GM19351 (cell line): ENCODE data around the gene HTRA2.
A peak's percentile ranks its signal among the peaks of the same experiment; 100 is the strongest.
"Not testable (repeated sequence)": the region's sequence is repeated elsewhere in the genome, so short reads cannot be mapped to it uniquely, and the experiment has no call there.

Experiments
- ATAC-seq: cut with Tn5 transposase; IDR thresholded peaks from one replicate; pipeline ENCODE4 v1.9.1; 2021; ENCODE audit warnings: mild to moderate bottlenecking, moderate library complexity; ENCODE audit not compliant: unreplicated experiment

Gene HTRA2

GRCh38 chr2:74529357-74530238, at the start of gene HTRA2, which contains the start of gene AUP1:
Gene HTRA2, plus strand, starts transcription at chr2:74529933. Its CDS starts 74 bp downstream, at chr2:74530007.
Gene AUP1, minus strand, starts transcription at chr2:74529706. Its CDS starts 77 bp downstream, at chr2:74529629.
- ATAC-seq, result peak; percentile 76

GRCh38 chr2:74481431-74481830, 48.3 kb upstream of the HTRA2 start:
- no peak for ATAC-seq

GRCh38 chr2:74481961-74482800, 47.6 kb upstream of the HTRA2 start:
- ATAC-seq, result peak; percentile 40

- ATAC-seq, result peak; percentile 86
Observed at GRCh38 chr2:74482801-74483674, 46.7 kb upstream of the HTRA2 start, which contains the start of the genes CCDC142 and TTC31. Gene CCDC142, minus strand, starts transcription at chr2:74482998. Its CDS starts 161 bp downstream, at chr2:74482837. Gene TTC31, plus strand, starts transcription at chr2:74483081. Its CDS starts 15 bp downstream, at chr2:74483096.

- not testable (repeated sequence) for ATAC-seq
Observed at GRCh38 chr2:74483675-74484164, 46.0 kb upstream of the HTRA2 start.

GRCh38 chr2:74486141-74486540, 43.6 kb upstream of the HTRA2 start:
- no peak for ATAC-seq

GRCh38 chr2:74488643-74489481, 40.9 kb upstream of the HTRA2 start:
- ATAC-seq, result no peak

GRCh38 chr2:74489906-74490305, 39.8 kb upstream of the HTRA2 start:
- no peak for ATAC-seq

- ATAC-seq, result no peak
Observed at GRCh38 chr2:74491648-74492544, 37.8 kb upstream of the HTRA2 start.

GRCh38 chr2:74493546-74493945, 36.2 kb upstream of the HTRA2 start:
- no peak for ATAC-seq

GRCh38 chr2:74495440-74495839, 34.3 kb upstream of the HTRA2 start:
- no peak for ATAC-seq

GRCh38 chr2:74496997-74497776, 32.5 kb upstream of the HTRA2 start:
- ATAC-seq, result no peak

GRCh38 chr2:74497777-74498499, 31.8 kb upstream of the HTRA2 start:
- no peak for ATAC-seq

- no peak for ATAC-seq
Observed at GRCh38 chr2:74498500-74499266, 31.1 kb upstream of the HTRA2 start.

GRCh38 chr2:74499267-74499939, 30.3 kb upstream of the HTRA2 start, which contains the start of gene LBX2:
Gene LBX2, minus strand, starts transcription at chr2:74499603. Its CDS starts 66 bp downstream, at chr2:74499537.
- ATAC-seq, result no peak
